Mesodermal cell (in vitro differentiated cells): ENCODE results near the gene KLHL7.

Source experiments
- H3K27ac ChIP-seq: 2 replicates; pipeline ENCODE4 v1.7.0; 2013; ENCODE audit warnings: mild to moderate bottlenecking, low read depth, low read length, moderate library complexity; ENCODE audit not compliant: severe bottlenecking
- H3K36me3 ChIP-seq: 2 replicates; pipeline ENCODE4 v1.7.1; 2013; ENCODE audit warnings: mild to moderate bottlenecking, low read length, moderate library complexity; ENCODE audit not compliant: control insufficient read depth, insufficient read depth
- H3K4me1 ChIP-seq: one replicate; pipeline ENCODE4 v1.7.1; 2013; ENCODE audit warnings: mild to moderate bottlenecking, low read length; ENCODE audit not compliant: insufficient read depth, control insufficient read depth, poor library complexity, severe bottlenecking
- H3K4me3 ChIP-seq: 2 replicates; pipeline ENCODE4 v1.7.0; 2013; ENCODE audit warnings: low read length, control low read depth, mild to moderate bottlenecking; ENCODE audit not compliant: insufficient read depth, poor library complexity, severe bottlenecking; ENCODE audit errors: extremely low read depth
- H3K9me3 ChIP-seq: 2 replicates; pipeline ENCODE4 v1.7.1; 2013; ENCODE audit warnings: mild to moderate bottlenecking, low read length, moderate library complexity; ENCODE audit not compliant: control insufficient read depth
- WGBS, 2 experiments: methylation state at CpG; one replicate each; pipeline ENCODE4 v1.1.5; 2013; ENCODE audit warnings: missing lambda C conversion rate in 2 of 2; ENCODE audit not compliant: insufficient coverage in 2 of 2; 5-methylcytosine and 5-hydroxymethylcytosine counted together

KLHL7 gene

DNA sequence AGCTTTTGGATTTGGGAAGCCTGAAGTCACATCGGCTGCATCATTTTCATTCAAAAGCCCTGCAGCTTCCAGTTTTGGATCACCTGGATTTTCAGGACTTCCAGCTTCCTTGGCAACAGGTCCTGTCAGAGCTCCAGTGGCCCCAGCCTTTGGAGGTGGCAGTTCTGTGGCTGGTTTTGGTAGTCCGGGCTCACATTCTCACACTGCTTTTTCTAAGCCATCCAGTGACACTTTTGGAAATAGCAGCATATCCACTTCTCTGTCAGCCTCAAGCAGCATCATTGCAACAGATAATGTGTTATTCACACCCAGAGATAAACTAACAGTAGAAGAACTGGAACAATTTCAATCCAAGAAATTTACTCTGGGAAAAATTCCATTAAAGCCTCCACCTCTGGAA lies 94.7 kb downstream of the KLHL7 start:
- H3K27ac ChIP-seq, result no peak overlapping the region
- WGBS, 2 experiments, result 93 to 100% methylated on average over 1 to 2 of the region's 2 CpGs
- peaks cover 50% of the 10 kb centered on the region for H3K36me3 ChIP-seq
- H3K4me1 ChIP-seq, result no peaks in the 10 kb centered on the region
- no peak overlapping the region for H3K4me3 ChIP-seq
- H3K9me3 ChIP-seq, result no peaks in the 10 kb centered on the region

DNA sequence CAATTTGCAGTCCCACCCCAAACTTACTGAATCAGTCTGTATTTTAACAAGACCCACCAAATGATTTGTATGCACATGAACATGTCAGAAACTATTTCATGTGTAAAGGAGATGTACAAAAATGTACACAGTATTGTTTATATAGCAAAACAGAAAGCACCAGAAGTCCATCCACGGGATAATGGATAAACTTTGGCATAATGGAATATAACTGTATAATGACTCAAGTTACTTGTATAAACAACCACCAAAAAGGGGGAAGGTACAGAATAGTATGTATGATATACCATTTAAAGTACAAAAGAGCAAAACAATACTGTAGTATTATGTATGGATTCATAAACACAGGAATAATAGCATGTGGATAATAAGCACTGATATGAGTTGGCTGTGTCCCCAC lies 98.7 kb downstream of the KLHL7 start:
- no CpG with 5 or more reads among the region's 1 CpG for WGBS, 2 experiments
- H3K4me3 ChIP-seq, result no peak overlapping the region
- no peaks in the 10 kb centered on the region for H3K4me1 ChIP-seq
- H3K36me3 ChIP-seq, result peaks cover 24% of the 10 kb centered on the region
- no peaks in the 10 kb centered on the region for H3K9me3 ChIP-seq
- no peak overlapping the region for H3K27ac ChIP-seq

DNA sequence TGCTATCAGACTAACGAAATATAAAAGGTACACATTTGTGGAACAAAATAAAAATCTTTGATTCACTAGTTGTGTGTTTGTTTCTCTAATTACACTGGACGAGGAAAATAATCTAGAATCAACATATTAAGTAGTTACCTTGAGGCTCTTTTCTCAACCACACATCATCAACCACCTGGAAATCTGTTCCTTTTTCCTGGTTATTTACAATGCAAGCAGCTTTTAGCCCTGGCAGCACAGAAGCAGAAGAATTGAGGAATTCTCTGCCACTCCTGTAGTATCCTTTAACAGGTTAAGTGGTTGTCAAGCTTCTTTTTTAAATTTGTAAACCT lies 100.0 kb downstream of the KLHL7 start:
- Histone ChIP-seq H3K36me3 (peaks cover 11% of the 10 kb centered on the region), H3K4me3 (no peak overlapping the region), H3K4me1 (no peaks in the 10 kb centered on the region), H3K27ac (no peak overlapping the region), H3K9me3 (no peaks in the 10 kb centered on the region)
- WGBS, 2 experiments, result 83% methylated on average over 2 of the region's 2 CpGs; no CpG with 5 or more reads in 1 of the 2 experiments

DNA sequence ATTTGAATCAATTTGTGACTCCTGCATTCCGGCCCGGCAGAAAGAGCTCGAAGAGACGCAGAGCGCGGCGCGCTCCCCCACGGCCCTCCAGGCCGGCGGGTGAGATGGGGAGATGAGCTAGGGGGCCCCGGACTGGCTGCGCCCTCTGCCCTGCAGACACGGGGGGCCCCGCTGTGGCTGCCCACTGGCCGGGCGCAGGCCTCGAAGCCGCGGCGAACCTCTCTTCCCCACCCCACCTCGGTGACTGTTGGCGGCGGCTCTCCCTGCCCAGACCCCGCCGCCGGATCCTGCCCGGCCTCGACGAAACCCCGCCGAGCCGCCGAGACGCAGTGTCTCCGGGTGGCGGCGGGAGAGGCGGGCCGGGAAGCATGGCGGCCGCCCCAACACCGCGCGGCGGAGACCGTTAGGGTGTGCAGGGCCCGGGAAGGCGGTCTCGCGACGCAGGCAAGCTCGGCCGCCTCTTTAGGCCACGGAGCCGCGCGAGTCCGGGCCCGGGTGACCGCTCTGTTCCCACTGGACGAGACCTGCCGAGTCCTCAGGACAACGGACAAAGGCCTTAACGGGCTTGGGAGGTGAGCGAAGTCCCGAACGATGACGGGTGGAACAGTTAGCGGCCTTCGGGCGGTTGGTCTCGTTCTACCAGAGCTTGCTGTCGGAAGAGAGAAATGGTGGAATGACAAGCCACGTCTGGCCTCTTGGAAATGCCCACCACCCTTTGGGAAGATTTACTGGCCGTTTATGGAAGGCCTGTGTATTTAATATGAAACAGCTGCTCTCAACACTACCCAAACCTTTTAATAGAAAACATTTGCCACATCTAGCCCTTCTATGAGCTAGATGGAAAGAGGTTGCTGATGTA lies 100.6 kb downstream of the KLHL7 start:
- Histone ChIP-seq H3K4me3 (no peak overlapping the region), H3K4me1 (no peaks in the 10 kb centered on the region), H3K36me3 (peaks cover 8% of the 10 kb centered on the region), H3K9me3 (no peaks in the 10 kb centered on the region), H3K27ac (no peak overlapping the region)
- WGBS, 2 experiments, result 95% methylated on average over 40 to 65 of the region's 76 CpGs

DNA sequence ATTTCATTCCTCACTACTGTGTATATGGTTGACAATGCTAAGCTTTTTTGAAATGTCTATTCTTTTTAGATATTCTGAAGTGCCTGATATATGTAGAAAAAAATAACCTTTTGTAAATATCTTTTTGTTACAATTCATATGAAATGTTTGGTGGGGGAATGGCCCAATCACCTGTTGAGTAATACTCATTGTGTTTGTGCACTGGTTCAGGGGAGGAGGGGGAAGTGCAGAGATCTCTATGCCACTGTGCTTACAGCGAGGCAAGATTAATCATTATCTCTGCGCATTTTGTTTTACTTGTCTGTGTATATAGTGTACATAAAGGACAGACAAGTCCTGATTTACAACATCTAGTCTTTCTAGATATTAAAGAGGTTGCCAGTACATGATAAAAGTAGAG lies 101.4 kb downstream of the KLHL7 start:
- no peaks in the 10 kb centered on the region for H3K9me3 ChIP-seq
- H3K4me1 ChIP-seq, result no peaks in the 10 kb centered on the region
- no peak overlapping the region for H3K4me3 ChIP-seq
- H3K27ac ChIP-seq, result no peak overlapping the region
- no CpG with 5 or more reads among the region's 2 CpGs for WGBS, 2 experiments
- H3K36me3 ChIP-seq, result no peaks in the 10 kb centered on the region

DNA sequence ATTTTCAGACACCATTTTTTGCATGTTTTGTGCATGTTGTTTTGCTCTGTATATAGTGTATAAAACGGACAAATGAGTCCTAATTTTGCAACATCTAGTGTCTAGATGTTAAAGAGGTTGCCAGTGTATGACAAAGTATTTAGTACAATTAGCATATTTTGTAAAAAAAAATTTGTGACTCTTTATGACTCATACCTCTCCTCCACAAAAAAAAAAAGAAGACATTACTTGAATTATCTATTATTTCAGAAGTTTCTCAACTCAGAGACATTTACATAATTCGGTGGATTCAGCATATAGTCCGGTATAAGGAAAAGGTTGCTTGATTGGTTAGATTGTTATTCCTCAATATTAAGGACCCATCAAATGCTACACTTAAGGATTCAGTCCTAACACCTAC lies 102.3 kb downstream of the KLHL7 start:
- 60% methylated on average over 1 of the region's 3 CpGs; no CpG with 5 or more reads in 1 of the 2 experiments for WGBS, 2 experiments
- no peak overlapping the region for H3K4me3 ChIP-seq
- H3K9me3 ChIP-seq, result no peaks in the 10 kb centered on the region
- H3K36me3 ChIP-seq, result no peaks in the 10 kb centered on the region
- no peak overlapping the region for H3K27ac ChIP-seq
- no peaks in the 10 kb centered on the region for H3K4me1 ChIP-seq

DNA sequence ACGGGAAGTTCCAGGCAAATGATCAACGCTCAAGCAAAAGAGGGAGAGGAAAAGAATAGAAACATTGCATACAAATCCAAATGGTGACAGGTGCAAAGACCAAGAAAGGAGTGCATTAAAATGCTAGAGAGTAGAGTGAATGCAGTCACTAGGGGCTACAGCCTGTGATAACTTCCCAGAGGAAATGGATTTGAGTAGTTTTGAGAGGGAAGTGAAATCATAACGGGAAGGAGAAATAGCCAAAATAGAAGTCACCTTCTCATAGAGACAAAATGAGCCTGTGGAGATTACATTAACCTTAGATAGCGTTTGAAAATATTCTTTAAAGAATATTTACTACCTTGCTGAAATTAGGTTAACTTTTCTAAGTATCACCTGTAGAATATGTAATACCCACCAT lies 102.7 kb downstream of the KLHL7 start:
- 87% methylated on average over 2 of the region's 4 CpGs; no CpG with 5 or more reads in 1 of the 2 experiments for WGBS, 2 experiments
- H3K27ac ChIP-seq, result no peak overlapping the region
- H3K4me1 ChIP-seq, result no peaks in the 10 kb centered on the region
- H3K4me3 ChIP-seq, result no peak overlapping the region
- no peaks in the 10 kb centered on the region for H3K36me3 ChIP-seq
- H3K9me3 ChIP-seq, result no peaks in the 10 kb centered on the region

DNA sequence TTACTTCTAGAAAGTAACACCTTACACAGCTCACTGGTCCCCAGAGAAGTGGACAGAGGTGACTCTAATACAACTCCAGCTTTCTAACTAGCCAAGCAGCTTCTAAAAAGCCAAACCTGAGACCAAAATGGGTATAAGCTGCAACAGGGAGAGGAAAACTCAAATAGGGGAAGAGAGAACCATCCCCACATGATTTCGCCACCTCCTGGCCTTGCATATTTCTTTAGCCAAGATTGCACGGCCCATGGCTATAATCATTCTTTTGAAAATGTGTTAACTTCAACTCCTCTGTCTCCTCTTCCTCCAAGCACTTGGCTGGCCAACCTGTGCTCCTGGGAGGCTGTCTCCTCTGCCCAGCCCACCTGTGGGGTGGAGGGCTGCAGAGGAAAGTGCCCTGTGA lies 104.9 kb downstream of the KLHL7 start:
- H3K36me3 ChIP-seq, result no peaks in the 10 kb centered on the region
- no peak overlapping the region for H3K27ac ChIP-seq
- H3K4me1 ChIP-seq, result no peaks in the 10 kb centered on the region
- no peaks in the 10 kb centered on the region for H3K9me3 ChIP-seq
- no peak overlapping the region for H3K4me3 ChIP-seq
- WGBS, 2 experiments, result no CpG with 5 or more reads among the region's 2 CpGs

DNA sequence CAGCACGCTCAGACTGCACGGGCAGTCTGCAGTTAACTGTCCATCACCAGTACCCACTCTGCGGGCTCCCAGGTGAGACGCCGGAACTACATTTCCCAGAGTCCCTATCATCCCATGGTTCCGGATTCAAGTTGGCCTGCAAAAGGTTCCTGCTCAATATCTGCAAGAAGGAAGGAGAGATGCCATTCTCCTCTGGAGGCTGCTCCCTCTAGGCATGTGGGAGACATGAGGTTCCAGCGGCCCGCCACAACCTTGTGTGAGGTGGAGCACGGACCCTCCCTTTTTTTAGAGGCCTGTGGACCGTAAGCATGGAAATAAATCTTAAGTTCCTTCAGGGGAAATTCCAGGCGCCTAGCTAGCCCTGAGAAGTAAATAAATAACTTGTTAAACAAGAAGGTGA lies 106.0 kb downstream of the KLHL7 start:
- Histone ChIP-seq H3K9me3 (no peaks in the 10 kb centered on the region), H3K27ac (no peak overlapping the region), H3K4me1 (no peaks in the 10 kb centered on the region), H3K4me3 (no peak overlapping the region), H3K36me3 (no peaks in the 10 kb centered on the region)
- WGBS, 2 experiments, result 85 to 92% methylated on average over 5 of the region's 11 CpGs

DNA sequence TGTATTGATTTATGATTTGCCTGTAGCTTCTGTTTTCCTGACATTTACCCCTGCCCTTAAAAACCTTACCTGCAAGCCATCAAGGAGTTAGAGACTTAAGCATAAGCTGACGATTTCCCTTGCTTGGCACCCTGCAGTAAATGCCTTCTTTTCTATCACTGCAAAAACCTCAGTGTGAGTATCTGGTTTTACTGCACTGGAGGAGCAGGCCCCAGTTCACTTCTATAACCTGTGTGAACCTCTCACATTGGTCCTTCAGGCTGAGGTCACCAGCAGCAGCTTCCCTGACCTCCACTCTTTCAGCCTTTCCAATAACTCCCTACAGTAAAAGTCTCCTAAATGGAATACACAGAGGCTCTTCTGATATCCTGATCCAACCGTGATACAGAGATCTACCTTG lies 106.8 kb downstream of the KLHL7 start:
- H3K4me1 ChIP-seq, result no peaks in the 10 kb centered on the region
- WGBS, 2 experiments, result 75 to 100% methylated on average over 1 to 2 of the region's 2 CpGs
- H3K4me3 ChIP-seq, result no peak overlapping the region
- H3K9me3 ChIP-seq, result no peaks in the 10 kb centered on the region
- H3K27ac ChIP-seq, result no peak overlapping the region
- no peaks in the 10 kb centered on the region for H3K36me3 ChIP-seq

DNA sequence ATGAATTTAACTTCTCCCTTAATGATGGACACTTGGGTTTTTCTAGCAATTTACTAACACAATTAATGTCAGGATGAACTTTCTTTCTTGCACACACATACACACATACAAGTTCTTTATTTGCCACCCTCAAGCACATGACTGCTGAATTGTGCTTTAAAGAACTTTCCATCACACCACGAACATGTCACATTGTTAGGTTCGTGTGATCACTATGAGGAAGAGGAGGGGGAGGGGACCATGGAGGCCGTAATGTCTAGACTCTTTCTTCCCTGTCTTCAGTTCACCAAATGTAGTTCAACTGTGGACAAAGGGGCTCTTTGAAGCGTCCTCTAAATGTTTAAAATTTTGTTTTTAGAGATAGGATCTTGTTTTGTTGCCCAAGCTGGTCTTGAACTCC lies 107.3 kb downstream of the KLHL7 start:
- H3K4me1 ChIP-seq, result no peaks in the 10 kb centered on the region
- no peak overlapping the region for H3K27ac ChIP-seq
- 100% methylated on average over 1 of the region's 4 CpGs; no CpG with 5 or more reads in 1 of the 2 experiments for WGBS, 2 experiments
- H3K4me3 ChIP-seq, result no peak overlapping the region
- no peaks in the 10 kb centered on the region for H3K36me3 ChIP-seq
- no peaks in the 10 kb centered on the region for H3K9me3 ChIP-seq
